Measurements from ENCODE around the gene ZFP91.
"Not testable (repeated sequence)": the region's sequence is repeated elsewhere in the genome, so short reads cannot be mapped to it uniquely, and the experiment has no call there.

ZFP91 gene

GRCh38 chr11:58578635-58579191, at the start of gene ZFP91:
Gene ZFP91, plus strand, starts transcription at chr11:58579063. Its CDS starts 219 bp downstream, at chr11:58579282.
- DNase-seq: peak; percentile 94 to 96

GRCh38 chr11:58530236-58530635, 48.6 kb upstream of the ZFP91 start:
- no peak for DNase-seq

- no peak for DNase-seq
Observed at GRCh38 chr11:58531865-58532341, 47.0 kb upstream of the ZFP91 start.

- no peak for DNase-seq
Observed at GRCh38 chr11:58546841-58547240, 32.0 kb upstream of the ZFP91 start.

- no peak for DNase-seq
Observed at GRCh38 chr11:58549644-58550043, 29.2 kb upstream of the ZFP91 start.

- DNase-seq: no peak
Observed at GRCh38 chr11:58560842-58561241, 18.0 kb upstream of the ZFP91 start.

- DNase-seq: no peak
Observed at GRCh38 chr11:58561394-58562098, 17.3 kb upstream of the ZFP91 start.

GRCh38 chr11:58562375-58562800, 16.5 kb upstream of the ZFP91 start:
- DNase-seq: no peak

- no peak for DNase-seq
Observed at GRCh38 chr11:58564231-58564630, 14.6 kb upstream of the ZFP91 start.

- DNase-seq: peak; percentile 77 to 78
Observed at GRCh38 chr11:58567889-58568512, 10.9 kb upstream of the ZFP91 start.

GRCh38 chr11:58572906-58573305, 6.0 kb upstream of the ZFP91 start:
- DNase-seq: not testable (repeated sequence)

GRCh38 chr11:58573451-58574104, 5.3 kb upstream of the ZFP91 start:
- peak; percentile 76 to 81 for DNase-seq

- DNase-seq: no peak
Observed at GRCh38 chr11:58574881-58575280, 4.0 kb upstream of the ZFP91 start.

- DNase-seq: peak; percentile 29 to 55
Observed at GRCh38 chr11:58575377-58576020, 3.4 kb upstream of the ZFP91 start, which contains the start of gene LPXN. Gene LPXN, minus strand, starts transcription at chr11:58575856. Its CDS starts 84 bp downstream, at chr11:58575772.

GRCh38 chr11:58576887-58577471, 1.9 kb upstream of the ZFP91 start:
- DNase-seq: no peak

- peak; percentile 71 to 81 for DNase-seq
Observed at GRCh38 chr11:58577555-58578135, 1.2 kb upstream of the ZFP91 start.

GRCh38 chr11:58578136-58578634, 678 bp upstream of the ZFP91 start:
- peak; percentile 90 to 92 for DNase-seq

- DNase-seq: peak; percentile 89 to 95
Observed at GRCh38 chr11:58579192-58580129, 598 bp downstream of the ZFP91 start.

GRCh38 chr11:58580311-58580710, 1.4 kb downstream of the ZFP91 start:
- DNase-seq: no peak

GRCh38 chr11:58582437-58582836, 3.6 kb downstream of the ZFP91 start:
- DNase-seq: no peak

GRCh38 chr11:58586998-58587397, 8.1 kb downstream of the ZFP91 start:
- no peak for DNase-seq
